Left renal cortex interstitium (tissue), 4 donors: ENCODE data around the gene RUFY1. TPM values are rescaled to one million over a fixed set of nuclear protein-coding genes. Genes with fewer than 3 reads are reported as not detected.
"Not testable (repeated sequence)": the region's sequence is repeated elsewhere in the genome, so short reads cannot be mapped to it uniquely, and the experiment has no call there.

ENCODE experiments used
- DNase-seq, 4 donors: peaks; one replicate each; pipeline ENCODE4 v3.0.0-alpha.2; 2013; ENCODE audit warnings: low read depth in 4 of 4, low spot score in 2 of 4, missing footprints in 1 of 4
- polyA plus RNA-seq, 4 donors: library from polyadenylated mRNA; unstranded; fragments of 120-200 nt; gene quantifications; one replicate each; pipeline ENCODE4 v1.2.1, GENCODE V29; 2013; ENCODE audit not compliant: insufficient read length in 4 of 4

RUFY1 gene
- polyA plus RNA-seq, 4 donors = 72.4 to 95.4 (median 87.6) TPM

- DNase-seq = not testable (repeated sequence)
These were observed 107.2 kb downstream of the RUFY1 start for GRCh38 chr5:179657302-179658178.

GRCh38 chr5:179658179-179658856 is 108.0 kb downstream of the RUFY1 start:
- not testable (repeated sequence) for DNase-seq

Other genes starting within 250 kb of the RUFY1 start
- 10 to 100 TPM; 11.5 to 15.9 (median 12.1) TPM for gene ADAMTS2, start 205.1 kb upstream of the RUFY1 start, polyA plus RNA-seq
- 1,000 to 10,000 TPM in 2 of 4 donors, 100 to 1,000 TPM in 2; 691 to 2,061 (median 1,218) TPM for gene HNRNPH1, start 73.1 kb downstream of the RUFY1 start, polyA plus RNA-seq
- gene CBY3, start 130.5 kb downstream of the RUFY1 start, polyA plus RNA-seq = 1 to 10 TPM in 2 of 4 donors, under 1 TPM in 1, not detected in 1; 0.81 to 2.1 (median 1.1) TPM
- 100 to 1,000 TPM; 468 to 603 (median 522) TPM for gene CANX, start 148.4 kb downstream of the RUFY1 start, polyA plus RNA-seq
- gene MAML1, start 182.3 kb downstream of the RUFY1 start, polyA plus RNA-seq = 10 to 100 TPM; 35.7 to 55.3 (median 42.8) TPM
- gene LTC4S, start 243.4 kb downstream of the RUFY1 start, polyA plus RNA-seq = 1 to 10 TPM; 2.0 to 6.5 (median 5.3) TPM